B cell (primary cell): ENCODE measurements around the gene ACY1. TPM values are rescaled to one million over a fixed set of nuclear protein-coding genes. Genes with fewer than 3 reads are reported as not detected.
"Not testable (repeated sequence)": the region's sequence is repeated elsewhere in the genome, so short reads cannot be mapped to it uniquely, and the experiment has no call there.

ENCODE experiments used
- ATAC-seq: fragments of 200-7000 bp; cut with Tn5 transposase; one replicate; pipeline ENCODE4 v1.10.0; 2021; ENCODE audit warnings: low read depth, mild to moderate bottlenecking, moderate number of reproducible peaks, moderate library complexity
- CTCF ChIA-PET: fragments of 350-600 bp; sonication (Branson Sonifier 250); formaldehyde crosslinking; loops from one replicate; lab custom pipeline; 2021; ENCODE audit warnings: antibody characterized with exemption, inconsistent platforms; lab: Charles Lee
- POLR2A ChIA-PET: fragments of 350-600 bp; sonication (Branson Sonifier 250); formaldehyde crosslinking; loops from one replicate; lab custom pipeline; 2021; ENCODE audit warnings: antibody characterized with exemption; lab: Charles Lee
- DNase-seq: peaks from one replicate; pipeline ENCODE4 v3.0.0; 2013
- H2AFZ ChIP-seq: 2 replicates; pipeline ENCODE4 v1.6.1; 2012; ENCODE audit warnings: mild to moderate bottlenecking, low read depth, low read length; ENCODE audit not compliant: insufficient read depth, poor library complexity, severe bottlenecking
- H3K27ac ChIP-seq, 2 donors: 1 replicate in 1 of 2; 2 replicates in 1 of 2; pipeline ENCODE4 v1.5.1; 2012 to 2013; ENCODE audit warnings: low read length in 2 of 2, mild to moderate bottlenecking in 2 of 2, moderate library complexity in 1 of 2
- H3K27me3 ChIP-seq, 4 experiments: fragments of 200-600 bp in 1 of 4; sonication (generic) in 1 of 4; replicated peaks in 1 of 4; 1 replicate in 2 of 4; 2 replicates in 2 of 4; pipeline versions ENCODE4 v1.6.1 to v1.7.0; 2013 to 2016; ENCODE audit warnings: low read length in 3 of 4, mild to moderate bottlenecking in 2 of 4, mixed read lengths in 1 of 4, moderate library complexity in 1 of 4; ENCODE audit not compliant: insufficient read depth in 4 of 4, control insufficient read depth in 3 of 4; ENCODE audit errors: control extremely low read depth in 1 of 4
- H3K36me3 ChIP-seq, 2 experiments: replicated peaks in 1 of 2; 1 replicate in 1 of 2; 2 replicates in 1 of 2; pipeline versions ENCODE4 v1.6.1 to v1.7.1; 2013; ENCODE audit warnings: low read length in 1 of 2; ENCODE audit not compliant: insufficient read depth in 2 of 2, control insufficient read depth in 1 of 2; ENCODE audit errors: control extremely low read depth in 1 of 2, extremely low read depth in 1 of 2
- H3K4me1 ChIP-seq, 2 donors: fragments of 200-600 bp in 1 of 2; sonication (generic) in 1 of 2; 1 replicate in 1 of 2; 2 replicates in 1 of 2; pipeline versions ENCODE4 v1.5.1 to v1.6.1; 2013 to 2017; ENCODE audit warnings: low read length in 2 of 2; ENCODE audit not compliant: control insufficient read depth in 2 of 2, insufficient read depth in 2 of 2
- H3K4me2 ChIP-seq: replicated peaks from 2 replicates; pipeline ENCODE3; 2012; ENCODE audit warnings: mild to moderate bottlenecking, low read depth, low read length; ENCODE audit not compliant: poor library complexity, severe bottlenecking
- H3K4me3 ChIP-seq, 5 experiments: fragments of 200-600 bp in 1 of 5; sonication (generic) in 1 of 5; 1 replicate in 3 of 5; 2 replicates in 2 of 5; pipeline versions ENCODE4 v1.5.1 to v1.7.0; 2011 to 2016; ENCODE audit warnings: low read length in 4 of 5, mild to moderate bottlenecking in 4 of 5, low read depth in 2 of 5, control low read depth in 1 of 5, moderate library complexity in 1 of 5; ENCODE audit not compliant: insufficient read depth in 1 of 5; ENCODE audit errors: control extremely low read depth in 1 of 5, extremely low read depth in 1 of 5
- H3K79me2 ChIP-seq: fragments of 200-600 bp; sonication (generic); one replicate; pipeline ENCODE4 v1.6.0; 2016; ENCODE audit warnings: low read length; ENCODE audit not compliant: control insufficient read depth, insufficient read depth
- H3K9ac ChIP-seq: fragments of 200-600 bp; sonication (generic); 2 replicates; pipeline ENCODE4 v1.6.1; 2017; ENCODE audit warnings: mild to moderate bottlenecking, low read length, moderate library complexity
- H3K9me3 ChIP-seq, 3 donors: one replicate each; pipeline versions ENCODE4 v1.6.1 to v1.7.1; 2013; ENCODE audit warnings: low read length in 2 of 3; ENCODE audit not compliant: control insufficient read depth in 2 of 3, insufficient read depth in 1 of 3; ENCODE audit errors: control extremely low read depth in 1 of 3
- H4K20me1 ChIP-seq: 2 replicates; pipeline ENCODE4 v1.6.0; 2012; ENCODE audit warnings: mild to moderate bottlenecking, low read length; ENCODE audit not compliant: insufficient read depth, control insufficient read depth, poor library complexity, severe bottlenecking
- H3K27ac Mint-ChIP-seq: one replicate; pipeline ENCODE4 v1.8.0; 2021; ENCODE audit warnings: mixed read lengths
- H3K27me3 Mint-ChIP-seq: one replicate; pipeline ENCODE4 v1.8.0; 2021; ENCODE audit warnings: mixed read lengths
- H3K4me1 Mint-ChIP-seq: one replicate; pipeline ENCODE4 v1.8.0; 2021; ENCODE audit warnings: mixed read lengths
- H3K4me3 Mint-ChIP-seq: one replicate; pipeline ENCODE4 v1.8.0; 2021; ENCODE audit warnings: mixed read lengths
- H3K9me3 Mint-ChIP-seq: one replicate; pipeline ENCODE4 v1.8.0; 2022; ENCODE audit warnings: mixed read lengths; ENCODE audit not compliant: insufficient read depth
- EZH2 ChIP-seq: IDR thresholded peaks from 2 replicates; pipeline ENCODE4 v1.6.1; 2012; ENCODE audit warnings: borderline replicate concordance, low read depth, mild to moderate bottlenecking, moderate library complexity, low read length; ENCODE audit not compliant: insufficient read depth, poor library complexity, severe bottlenecking
- WGBS: methylation state at CpG from one replicate; pipeline ENCODE4 v1.1.5; 2013; ENCODE audit warnings: missing lambda C conversion rate; ENCODE audit not compliant: insufficient coverage; 5-methylcytosine and 5-hydroxymethylcytosine counted together
- intact Hi-C: fragments of 100-400 bp; cut with micrococcal nuclease; formaldehyde crosslinking; loops from one replicate; pipeline ENCODE4 v1.10.0; 2022
- polyA plus RNA-seq: library from polyadenylated mRNA; depleted of rRNA; stranded (reverse); fragments of >200 nt; gene quantifications from 2 replicates; pipeline ENCODE4 v1.2.3, GENCODE V29; 2012
- total RNA-seq, 2 donors: library from RNA; stranded (reverse); fragments of 120-200 nt in 1 of 2; gene quantifications; 1 replicate in 1 of 2; 2 replicates in 1 of 2; pipeline versions ENCODE4 v1.2.3 to v1.2.4, GENCODE V29; 2013 to 2022
- TF ChIP-seq, protein P1 (sequence below): fragments of 200-600 bp; IDR thresholded peaks from one replicate; pipeline ENCODE4 v1.8.0; 2022; ENCODE audit warnings: antibody characterized with exemption, mild to moderate bottlenecking

The ACY1 gene
- total and polyA plus RNA-seq, 2 donors (not counting 1 experiment from before 2014, with no cell fraction given): 14.6 to 26.2 TPM

- 97% methylated on average over 32 of the region's 38 CpGs for WGBS
- H3K4me2 ChIP-seq, H3K4me3 Mint-ChIP-seq, H3K4me3 ChIP-seq, H3K9ac ChIP-seq, H2AFZ ChIP-seq, H3K9me3 Mint-ChIP-seq, DNase-seq, H3K9me3 ChIP-seq, intact Hi-C loops, H3K27me3 ChIP-seq, H3K27ac Mint-ChIP-seq, H3K27me3 Mint-ChIP-seq, ATAC-seq, H3K27ac ChIP-seq: not testable (repeated sequence)
- ChIA-PET CTCF (interaction anchor here (2.5 kb wide), 1 partner anchor 8 kb away, joined by 15 read pairs; the partner anchor contains the start of gene ACY1), POLR2A (interaction anchor here (0.6 to 2.9 kb wide), 2 partner anchors 8 to 34 kb away, joined by 4 to 8 read pairs; partner anchors contain the start of gene ACY1)
- H3K4me1 ChIP-seq: peaks cover 13 to 16% of the 10 kb centered on the region in 2 donors
- H3K79me2 ChIP-seq: peaks cover 15% of the 10 kb centered on the region
- peaks cover 37% of the 10 kb centered on the region for H4K20me1 ChIP-seq
- H3K36me3 ChIP-seq: peaks cover 0 to 26% of the 10 kb centered on the region in 2 experiments
- H3K4me1 Mint-ChIP-seq: peaks cover 28% of the 10 kb centered on the region
These were observed 7.2 kb downstream of the ACY1 start for GRCh38 chr3:51990501-51990971.

- H3K79me2 ChIP-seq: peaks cover 17% of the 10 kb centered on the region
- no peak overlapping the region for H3K9ac ChIP-seq
- H3K4me1 Mint-ChIP-seq: peaks cover 33% of the 10 kb centered on the region
- no peaks in the 10 kb centered on the region for H3K9me3 ChIP-seq
- H3K27me3 Mint-ChIP-seq: no peaks in the 10 kb centered on the region
- peaks cover 13 to 19% of the 10 kb centered on the region in 2 donors for H3K4me1 ChIP-seq
- intact Hi-C loops: no loop called here
- TF ChIP-seq EZH2: no peak
- TF ChIP-seq, protein P1, sequence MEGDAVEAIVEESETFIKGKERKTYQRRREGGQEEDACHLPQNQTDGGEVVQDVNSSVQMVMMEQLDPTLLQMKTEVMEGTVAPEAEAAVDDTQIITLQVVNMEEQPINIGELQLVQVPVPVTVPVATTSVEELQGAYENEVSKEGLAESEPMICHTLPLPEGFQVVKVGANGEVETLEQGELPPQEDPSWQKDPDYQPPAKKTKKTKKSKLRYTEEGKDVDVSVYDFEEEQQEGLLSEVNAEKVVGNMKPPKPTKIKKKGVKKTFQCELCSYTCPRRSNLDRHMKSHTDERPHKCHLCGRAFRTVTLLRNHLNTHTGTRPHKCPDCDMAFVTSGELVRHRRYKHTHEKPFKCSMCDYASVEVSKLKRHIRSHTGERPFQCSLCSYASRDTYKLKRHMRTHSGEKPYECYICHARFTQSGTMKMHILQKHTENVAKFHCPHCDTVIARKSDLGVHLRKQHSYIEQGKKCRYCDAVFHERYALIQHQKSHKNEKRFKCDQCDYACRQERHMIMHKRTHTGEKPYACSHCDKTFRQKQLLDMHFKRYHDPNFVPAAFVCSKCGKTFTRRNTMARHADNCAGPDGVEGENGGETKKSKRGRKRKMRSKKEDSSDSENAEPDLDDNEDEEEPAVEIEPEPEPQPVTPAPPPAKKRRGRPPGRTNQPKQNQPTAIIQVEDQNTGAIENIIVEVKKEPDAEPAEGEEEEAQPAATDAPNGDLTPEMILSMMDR: no peak
- WGBS: 100% methylated on average over 2 of the region's 3 CpGs
- ChIA-PET POLR2A (interaction anchor here (2.9 kb wide), 1 partner anchor 9 kb away, joined by 8 read pairs; the partner anchor contains the start of gene ACY1), CTCF (interaction anchor here (0.6 to 2.5 kb wide), 4 partner anchors 9 to 29 kb away, joined by 3 to 15 read pairs (median 4); partner anchors contain the start of gene ACY1)
- H3K36me3 ChIP-seq: peaks cover 0 to 26% of the 10 kb centered on the region in 2 experiments
- H3K4me2 ChIP-seq: no peak overlapping the region
- ATAC-seq: no peak
- H3K9me3 Mint-ChIP-seq: no peaks in the 10 kb centered on the region
- no peak for DNase-seq
- H3K4me3 ChIP-seq: no peak overlapping the region
- no peak overlapping the region for H3K27ac ChIP-seq
- H3K4me3 Mint-ChIP-seq: no peak overlapping the region
- no peaks in the 10 kb centered on the region for H3K27me3 ChIP-seq
- peaks cover 37% of the 10 kb centered on the region for H4K20me1 ChIP-seq
- no peak overlapping the region for H2AFZ ChIP-seq
- no peak overlapping the region for H3K27ac Mint-ChIP-seq
These were observed 8.8 kb downstream of the ACY1 start for GRCh38 chr3:51992017-51992682.

- not testable (repeated sequence) for DNase-seq, H2AFZ ChIP-seq, H3K4me2 ChIP-seq, H3K4me3 ChIP-seq, H3K27ac ChIP-seq, H3K9me3 ChIP-seq, H3K27me3 ChIP-seq, ATAC-seq, H3K27me3 Mint-ChIP-seq, H3K9me3 Mint-ChIP-seq, H3K9ac ChIP-seq
- CTCF ChIA-PET: interaction anchor here (1.2 kb wide), 1 partner anchor 151 kb away, joined by 3 read pairs; no protein-coding TSS in a partner anchor
- Mint-ChIP-seq H3K4me1 (peaks cover 33% of the 10 kb centered on the region), H3K27ac (peak overlapping the region; percentile 26), H3K4me3 (peak overlapping the region; percentile 100)
- POLR2A ChIA-PET: interaction anchor here (2.5 kb wide), 1 partner anchor 11 kb away, joined by 25 read pairs; the partner anchor contains the start of gene ACY1
- peaks cover 13 to 19% of the 10 kb centered on the region in 2 donors for H3K4me1 ChIP-seq
- WGBS: 92% methylated on average over 6 of the region's 13 CpGs
- peaks cover 37% of the 10 kb centered on the region for H4K20me1 ChIP-seq
- intact Hi-C loops: loop anchor here (2.0 kb wide), 2 partner anchors 19 to 543 kb away; partner anchors contain the start of genes ABHD14A, ABHD14B and UQCC5
- H3K79me2 ChIP-seq: peaks cover 17% of the 10 kb centered on the region
- H3K36me3 ChIP-seq: peaks cover 0 to 26% of the 10 kb centered on the region in 2 experiments
These were observed 10.3 kb downstream of the ACY1 start for GRCh38 chr3:51993657-51994056.
